Measurements from ENCODE around the gene RAB36. TPM values are rescaled to one million over a fixed set of nuclear protein-coding genes. Genes with fewer than 3 reads are reported as not detected.

Gene RAB36
- total RNA-seq, 1 donor from 2014 or later = 7.5 TPM

- intact Hi-C loops (cut with DNase I) = no loop called here
- no peak for DNase-seq (ENCODE audit: low spot score)
- ATAC-seq = peak; percentile 55
Observed at GRCh38 chr22:23187871-23188700, 42.8 kb downstream of the RAB36 start.

- no peak for DNase-seq (ENCODE audit: low spot score)
- intact Hi-C loops (cut with DNase I) = loop anchor here (5.0 kb wide), 1 partner anchor 52 kb away; no protein-coding TSS in a partner anchor
- ATAC-seq = no peak
Observed at GRCh38 chr22:23190526-23190925, 45.2 kb downstream of the RAB36 start.

GRCh38 chr22:23192133-23192532 lies 46.9 kb downstream of the RAB36 start:
- DNase-seq (ENCODE audit: low spot score) = no peak
- intact Hi-C loops (cut with DNase I) = loop anchor here (2.0 to 5.0 kb wide), 2 partner anchors 50 to 179 kb away; no protein-coding TSS in a partner anchor
- no peak for ATAC-seq

GRCh38 chr22:23192558-23192957 lies 47.3 kb downstream of the RAB36 start:
- intact Hi-C loops (cut with DNase I) = loop anchor here (2.0 to 5.0 kb wide), 2 partner anchors 50 to 178 kb away; no protein-coding TSS in a partner anchor
- DNase-seq (ENCODE audit: low spot score) = no peak
- ATAC-seq = no peak

GRCh38 chr22:23193196-23193827 lies 48.0 kb downstream of the RAB36 start:
- intact Hi-C loops (cut with DNase I) = loop anchor here (2.0 to 5.0 kb wide), 2 partner anchors 49 to 177 kb away; no protein-coding TSS in a partner anchor
- DNase-seq (ENCODE audit: low spot score) = no peak
- ATAC-seq = peak; percentile 63

- no peak for DNase-seq (ENCODE audit: low spot score)
- intact Hi-C loops (cut with DNase I) = loop anchor here (2.0 to 5.0 kb wide), 2 partner anchors 48 to 177 kb away; no protein-coding TSS in a partner anchor
- peak; percentile 52 for ATAC-seq
Observed at GRCh38 chr22:23193882-23194281, 48.6 kb downstream of the RAB36 start.

- ATAC-seq (no peak), DNase-seq (ENCODE audit: low spot score) (no peak)
- intact Hi-C loops (cut with DNase I) = no loop called here
Observed at GRCh38 chr22:23196165-23196564, 50.9 kb downstream of the RAB36 start.

- ATAC-seq (no peak), DNase-seq (ENCODE audit: low spot score) (no peak)
Observed at GRCh38 chr22:23197836-23198235, 52.6 kb downstream of the RAB36 start.

GRCh38 chr22:23199159-23199558 lies 53.9 kb downstream of the RAB36 start:
- no peak for ATAC-seq
- no peak for DNase-seq (ENCODE audit: low spot score)
- intact Hi-C loops (cut with DNase I) = no loop called here

More at GRCh38 chr22:23197836-23198235, 52.6 kb downstream of the RAB36 start:
- intact Hi-C loops (cut with DNase I) = no loop called here

- DNase-seq (ENCODE audit: low spot score) = no peak
- ATAC-seq = no peak
- intact Hi-C loops (cut with DNase I) = loop anchor here (10.0 kb wide), 1 partner anchor 1546 kb away; no protein-coding TSS in a partner anchor
Observed at GRCh38 chr22:23200898-23201297, 55.6 kb downstream of the RAB36 start.

GRCh38 chr22:23202812-23203451 lies 57.7 kb downstream of the RAB36 start:
- intact Hi-C loops (cut with DNase I) = loop anchor here (10.0 kb wide), 1 partner anchor 1548 kb away; no protein-coding TSS in a partner anchor
- no peak for ATAC-seq
- no peak for DNase-seq (ENCODE audit: low spot score)

- DNase-seq (ENCODE audit: low spot score) (no peak), ATAC-seq (peak; percentile 67)
- intact Hi-C loops (cut with DNase I) = loop anchor here (10.0 kb wide), 1 partner anchor 1549 kb away; no protein-coding TSS in a partner anchor
Observed at GRCh38 chr22:23203452-23204124, 58.3 kb downstream of the RAB36 start.

- ATAC-seq (no peak), DNase-seq (ENCODE audit: low spot score) (no peak)
- intact Hi-C loops (cut with DNase I) = loop anchor here (10.0 kb wide), 1 partner anchor 1549 kb away; no protein-coding TSS in a partner anchor
Observed at GRCh38 chr22:23204125-23204488, 58.8 kb downstream of the RAB36 start.

GRCh38 chr22:23204541-23205157 lies 59.4 kb downstream of the RAB36 start:
- intact Hi-C loops (cut with DNase I) = loop anchor here (10.0 kb wide), 1 partner anchor 1550 kb away; no protein-coding TSS in a partner anchor
- ATAC-seq (peak; percentile 55), DNase-seq (ENCODE audit: low spot score) (no peak)

GRCh38 chr22:23205339-23206049 lies 60.2 kb downstream of the RAB36 start:
- ATAC-seq (peak; percentile 51), DNase-seq (ENCODE audit: low spot score) (no peak)
- intact Hi-C loops (cut with DNase I) = loop anchor here (10.0 kb wide), 1 partner anchor 1551 kb away; no protein-coding TSS in a partner anchor

GRCh38 chr22:23206915-23207314 lies 61.6 kb downstream of the RAB36 start:
- DNase-seq (ENCODE audit: low spot score) = no peak
- intact Hi-C loops (cut with DNase I) = loop anchor here (10.0 kb wide), 1 partner anchor 1552 kb away; no protein-coding TSS in a partner anchor
- ATAC-seq = no peak

- DNase-seq (ENCODE audit: low spot score) (no peak), ATAC-seq (no peak)
- intact Hi-C loops (cut with DNase I) = loop anchor here (10.0 kb wide), 1 partner anchor 1553 kb away; no protein-coding TSS in a partner anchor
Observed at GRCh38 chr22:23207729-23208393, 62.6 kb downstream of the RAB36 start.

Data from sciatic nerve (tissue), 2 donors.